ENCODE measurements around the gene MYL1.

The MYL1 gene

DNA sequence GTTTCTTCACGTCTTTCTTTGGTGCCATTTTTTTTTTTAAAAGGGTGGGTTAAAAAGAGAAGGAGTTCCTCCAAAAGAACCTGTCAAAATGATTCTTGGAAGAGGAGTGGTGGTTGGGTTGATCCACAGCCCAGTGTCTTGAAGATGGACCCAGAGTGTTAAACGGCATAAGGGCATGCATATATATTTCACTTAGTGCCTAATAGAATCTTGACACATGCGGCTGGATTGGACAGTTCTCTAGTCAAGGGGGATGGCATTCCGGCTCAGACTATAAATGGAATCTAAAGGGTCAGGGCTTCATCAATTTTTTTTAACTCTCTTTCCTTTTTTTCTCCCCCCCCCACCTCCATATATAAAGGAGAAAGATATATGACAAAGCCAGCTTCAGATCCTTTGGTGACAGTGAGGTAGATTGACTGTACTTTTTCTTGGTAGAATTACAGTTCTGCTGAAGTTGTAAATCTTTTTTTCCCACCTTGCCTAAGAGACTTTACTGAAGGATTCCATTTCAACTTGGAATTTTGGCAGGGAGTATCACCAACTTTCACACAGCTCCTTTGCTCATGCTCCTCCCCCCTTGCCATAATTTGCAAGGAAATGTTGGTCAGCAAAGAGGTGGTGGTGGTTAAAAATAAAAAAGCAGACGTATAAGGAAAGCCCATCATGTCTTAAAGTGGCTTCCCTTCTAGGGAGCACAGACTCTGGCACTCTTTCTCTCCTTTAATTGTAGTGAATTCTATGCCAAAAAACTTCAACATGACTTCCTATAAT lies at the start of gene MYL1:
Gene MYL1, minus strand, starts transcription at position 160 of the 774 bp plus-strand sequence. Its CDS starts 132 bp downstream, at position 28.
- FAIRE-seq (no peak), DNase-seq (ENCODE audit: insufficient read length, low spot score) (no peak)

DNA sequence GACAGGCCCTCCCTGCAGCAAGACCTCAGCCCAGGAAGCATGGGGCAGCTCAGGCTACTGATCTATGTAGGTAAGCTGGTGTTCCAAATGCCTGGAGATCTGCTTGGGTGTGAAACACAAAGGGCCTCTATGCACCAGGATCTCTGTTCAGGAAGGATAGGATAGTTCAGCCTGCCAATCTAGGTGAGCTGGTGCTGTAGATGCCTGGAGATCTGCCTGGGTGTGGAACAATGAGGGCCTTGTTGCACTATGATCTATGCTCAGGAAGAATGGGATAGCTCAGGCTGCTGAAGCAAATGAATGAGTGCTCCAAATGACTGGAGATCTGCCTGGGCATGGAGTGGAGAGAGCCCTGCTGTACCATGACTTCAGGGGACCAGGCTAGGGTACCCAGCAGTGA lies 48.9 kb upstream of the MYL1 start:
- DNase-seq (ENCODE audit: insufficient read length, low spot score) (no peak), FAIRE-seq (no peak)

DNA sequence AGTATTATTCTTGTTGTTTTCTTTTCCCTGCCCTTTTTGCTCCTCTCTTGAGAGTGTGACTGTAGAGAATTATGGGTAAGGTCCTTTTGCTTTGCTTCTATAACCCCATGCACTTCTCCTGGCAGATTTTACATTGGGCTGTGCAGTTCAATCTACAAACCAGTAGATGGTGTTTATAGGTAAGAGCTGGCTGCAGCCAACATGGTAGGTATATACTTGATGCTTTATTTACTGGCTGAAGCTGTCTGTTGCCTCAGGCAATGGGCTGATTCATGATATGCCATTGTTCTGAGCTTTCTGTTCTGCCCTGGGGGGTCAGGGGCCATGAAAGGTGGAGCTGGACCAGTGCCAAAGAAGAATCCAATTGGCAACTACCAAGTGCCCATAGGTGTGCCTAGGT lies 48.3 kb upstream of the MYL1 start:
- FAIRE-seq: no peak
- DNase-seq (ENCODE audit: insufficient read length, low spot score): no peak

DNA sequence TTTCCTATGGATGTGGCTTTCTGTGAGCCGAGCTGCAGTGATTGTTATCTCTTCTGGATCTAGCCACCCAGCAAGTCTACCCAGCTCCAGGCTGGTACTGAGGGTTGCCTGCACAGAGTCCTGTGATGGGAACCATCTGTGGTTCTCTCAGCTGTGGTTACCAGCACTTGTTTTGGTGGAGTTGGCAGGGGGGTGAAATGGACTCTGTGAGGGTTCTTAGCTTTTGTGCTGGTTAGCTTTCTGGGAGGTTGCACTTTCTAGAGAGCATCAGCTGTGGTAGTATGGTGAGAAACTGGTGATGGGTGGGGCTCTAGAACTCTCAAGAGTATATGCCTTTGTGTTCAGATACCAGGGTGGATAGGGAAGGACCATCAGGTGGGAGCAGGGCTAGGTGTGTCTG lies 45.4 kb upstream of the MYL1 start:
- no peak for DNase-seq (ENCODE audit: insufficient read length, low spot score)
- no peak for FAIRE-seq

- DNase-seq (ENCODE audit: insufficient read length, low spot score) (no peak), FAIRE-seq (no peak)
These were observed 42.0 kb upstream of the MYL1 start for GRCh38 chr2:210356944-210357343.

DNA sequence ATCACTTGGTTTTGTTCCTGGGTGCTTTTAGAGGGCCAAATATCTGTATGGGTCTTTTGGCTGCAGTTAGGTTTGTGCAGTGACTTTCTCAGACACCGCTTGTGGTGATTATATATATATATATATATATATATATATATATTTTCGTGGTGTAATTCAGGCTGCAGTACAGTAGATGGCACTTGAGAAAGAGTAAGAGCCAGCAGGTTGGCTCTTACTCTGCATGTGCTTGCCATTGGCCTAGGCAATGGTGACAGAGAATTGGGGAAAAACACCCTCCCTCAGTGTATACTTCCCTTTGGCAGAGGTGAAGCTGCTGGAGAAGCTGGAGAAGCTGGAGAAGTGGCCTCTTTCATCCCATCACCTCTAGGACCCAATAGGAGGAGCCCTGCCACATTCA lies 22.2 kb upstream of the MYL1 start:
- FAIRE-seq: no peak

GRCh38 chr2:210324906-210325305 lies 9.9 kb upstream of the MYL1 start:
- FAIRE-seq (no peak), DNase-seq (ENCODE audit: insufficient read length, low spot score) (no peak)

More for the DNA sequence above, 22.2 kb upstream of the MYL1 start:
- no peak for DNase-seq (ENCODE audit: insufficient read length, low spot score)

DNA sequence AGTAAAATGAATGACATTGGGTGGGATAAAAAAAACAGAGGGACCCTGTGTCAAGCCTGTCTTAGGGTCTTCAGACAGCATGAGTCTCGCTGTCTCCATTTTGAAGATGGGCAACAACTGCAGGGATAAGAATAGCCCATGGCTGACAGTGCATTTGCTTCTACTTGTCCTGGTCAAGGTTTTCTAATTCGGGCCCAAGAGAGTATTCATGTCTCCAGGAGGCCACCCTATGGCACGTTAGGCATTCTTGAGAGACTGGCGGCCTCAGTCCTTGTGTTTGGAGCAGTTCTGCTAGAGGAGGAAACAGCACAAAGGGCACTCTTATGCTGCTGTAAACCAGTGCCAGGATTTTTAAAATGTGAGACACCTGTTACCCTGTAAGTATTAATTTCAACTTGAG lies 9.5 kb upstream of the MYL1 start:
- no peak for DNase-seq (ENCODE audit: insufficient read length, low spot score)
- FAIRE-seq: no peak

DNA sequence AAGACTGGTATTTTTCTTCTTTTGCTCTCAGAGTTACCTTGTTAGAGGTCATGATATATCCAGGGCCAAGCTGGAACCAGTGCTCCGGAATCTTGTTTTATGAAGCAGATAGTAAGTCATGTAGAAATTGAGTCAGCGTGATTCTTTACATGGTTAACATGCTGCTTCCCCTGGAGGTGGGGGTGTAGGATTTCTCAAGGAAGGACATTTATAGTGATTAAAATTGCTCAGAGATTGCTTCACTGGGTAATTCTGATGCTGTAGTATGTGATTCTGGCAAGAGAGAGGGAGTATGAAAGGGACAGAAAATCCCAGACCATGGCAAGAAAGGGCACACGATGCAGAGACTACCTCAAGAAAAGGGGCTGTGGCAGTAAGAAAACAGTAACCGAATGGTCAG lies 8.0 kb upstream of the MYL1 start:
- no peak for FAIRE-seq
- DNase-seq (ENCODE audit: insufficient read length, low spot score): no peak

GRCh38 chr2:210318891-210319290 lies 3.9 kb upstream of the MYL1 start:
- FAIRE-seq (no peak), DNase-seq (ENCODE audit: insufficient read length, low spot score) (no peak)

DNA sequence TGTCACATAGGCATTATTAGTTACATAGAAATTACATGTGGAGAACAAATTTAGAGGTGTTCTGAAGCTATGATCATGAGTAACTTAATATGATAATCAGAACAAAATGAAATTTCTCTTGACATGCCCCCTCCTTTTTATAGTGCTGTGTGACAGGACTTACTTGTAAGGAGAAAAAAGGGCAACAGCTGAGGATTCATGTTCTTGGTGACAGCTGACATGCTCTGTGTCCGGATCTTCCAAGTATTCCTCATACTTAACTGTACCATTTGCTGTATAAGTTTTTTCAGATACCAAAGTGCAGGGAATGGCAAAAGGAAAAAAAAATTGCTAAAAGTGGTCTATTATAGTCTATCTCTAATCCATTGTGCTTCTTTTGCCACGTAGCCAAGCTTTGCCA lies 3.5 kb upstream of the MYL1 start:
- FAIRE-seq: no peak
- no peak for DNase-seq (ENCODE audit: insufficient read length, low spot score)

- no peak for FAIRE-seq
- no peak for DNase-seq (ENCODE audit: insufficient read length, low spot score)
These were observed 4.4 kb downstream of the MYL1 start for GRCh38 chr2:210310550-210310949.

DNA sequence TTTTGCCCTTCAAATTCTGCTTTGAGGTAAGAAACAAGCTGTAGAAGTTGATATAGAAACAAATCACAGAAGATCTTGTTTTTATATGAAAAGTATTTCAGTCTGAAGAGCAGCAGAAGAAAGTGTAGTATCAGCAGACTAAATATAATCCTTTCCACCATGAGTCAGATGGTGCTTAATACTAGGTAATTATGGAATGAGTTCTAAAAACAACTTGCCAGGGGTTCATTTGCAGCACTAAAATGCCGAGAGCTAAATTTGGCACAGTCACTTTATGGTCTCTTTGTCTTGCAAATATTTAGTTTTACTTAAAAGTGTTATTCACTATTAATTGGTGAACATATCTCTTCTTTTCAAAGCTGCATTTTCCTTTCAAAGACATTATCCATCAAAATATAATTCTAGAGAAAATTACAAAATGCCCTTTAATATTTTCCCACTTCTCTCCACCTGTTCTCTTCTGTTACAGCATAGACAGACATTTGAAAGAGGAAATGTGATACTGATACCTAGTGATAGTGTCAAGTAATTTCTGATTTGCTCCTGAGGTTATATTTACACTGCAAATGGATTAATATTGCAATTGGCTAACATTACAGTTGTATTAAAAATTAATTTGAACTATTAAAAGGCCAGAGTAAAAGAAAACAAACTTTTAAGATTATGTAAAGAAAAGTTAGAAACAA lies 5.3 kb downstream of the MYL1 start:
- no peak for FAIRE-seq
- DNase-seq (ENCODE audit: insufficient read length, low spot score): no peak

GRCh38 chr2:210303498-210303897 lies 11.5 kb downstream of the MYL1 start:
- FAIRE-seq: no peak
- DNase-seq (ENCODE audit: insufficient read length, low spot score): no peak

GRCh38 chr2:210302326-210302725 lies 12.6 kb downstream of the MYL1 start:
- DNase-seq (ENCODE audit: insufficient read length, low spot score): no peak
- no peak for FAIRE-seq

DNA sequence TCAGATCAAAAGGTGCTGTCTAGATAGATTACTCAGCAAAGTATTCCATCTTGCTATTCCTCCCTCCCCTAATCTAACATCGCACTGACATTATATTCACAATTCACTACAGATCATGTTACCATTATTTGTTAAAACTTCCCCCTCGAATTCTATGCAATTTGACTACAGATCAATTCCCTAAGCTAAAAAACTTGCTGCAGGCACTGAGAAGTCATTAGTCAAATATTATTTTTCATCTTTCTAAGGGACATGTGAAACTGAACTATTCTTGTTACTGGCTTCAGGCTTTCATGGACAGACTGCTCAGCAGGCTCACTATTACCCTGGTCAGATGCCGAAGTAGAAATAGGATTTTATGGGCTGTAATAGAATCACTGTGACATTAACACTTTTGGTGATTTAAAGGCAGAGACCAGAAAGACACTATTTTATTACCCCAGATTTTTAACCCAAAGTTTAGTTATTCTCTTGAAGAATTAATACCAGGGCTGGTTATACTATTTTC lies 15.1 kb downstream of the MYL1 start:
- DNase-seq (ENCODE audit: insufficient read length, low spot score) (no peak), FAIRE-seq (no peak)

DNA sequence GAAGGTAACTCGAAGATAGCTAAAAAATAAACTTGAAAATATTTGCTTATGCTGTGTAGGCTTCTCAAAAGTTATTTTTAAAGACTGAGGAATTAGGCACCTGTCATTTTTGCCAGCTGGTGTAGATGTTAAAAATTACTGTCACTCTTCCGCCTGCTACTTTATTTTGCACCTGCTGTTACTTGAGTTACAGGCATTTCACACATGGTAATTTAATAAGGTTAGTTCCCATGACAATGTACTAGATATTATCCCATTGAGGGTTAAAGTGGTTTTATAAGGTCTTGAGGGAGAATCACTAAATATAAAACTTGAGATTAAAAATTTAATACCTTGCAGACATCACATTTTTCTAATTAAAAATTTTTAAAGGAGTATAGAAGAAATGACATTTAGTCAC lies 26.6 kb downstream of the MYL1 start:
- FAIRE-seq (no peak), DNase-seq (ENCODE audit: insufficient read length, low spot score) (no peak)

DNA sequence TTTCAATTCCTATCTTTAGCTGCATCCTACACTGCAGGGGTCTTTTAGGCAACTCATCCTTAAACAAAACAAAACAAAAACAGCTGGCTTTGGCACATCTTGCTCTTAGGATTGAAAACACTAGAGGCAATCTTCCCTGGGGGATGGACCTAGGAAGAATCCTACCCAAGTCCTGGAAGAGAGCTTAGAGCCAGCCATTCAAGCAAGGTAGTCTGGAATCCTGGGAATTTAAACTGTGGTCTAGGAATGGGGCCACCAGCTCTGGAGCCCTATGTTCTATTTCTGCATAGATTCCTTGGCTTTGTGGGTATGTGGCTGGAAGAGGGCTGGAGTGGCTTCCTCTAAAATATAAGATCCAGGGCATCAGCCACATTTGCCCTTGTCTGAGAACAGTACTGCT lies 27.7 kb downstream of the MYL1 start:
- DNase-seq (ENCODE audit: insufficient read length, low spot score) (no peak), FAIRE-seq (no peak)

- DNase-seq (ENCODE audit: insufficient read length, low spot score): no peak
- no peak for FAIRE-seq
These were observed 28.8 kb downstream of the MYL1 start for GRCh38 chr2:210286123-210286680.

- no peak for DNase-seq (ENCODE audit: insufficient read length, low spot score)
- no peak for FAIRE-seq
These were observed 37.8 kb downstream of the MYL1 start for GRCh38 chr2:210277133-210277532.

- DNase-seq (ENCODE audit: insufficient read length, low spot score) (no peak), FAIRE-seq (no peak)
These were observed 43.7 kb downstream of the MYL1 start for GRCh38 chr2:210271300-210271699.

DNA sequence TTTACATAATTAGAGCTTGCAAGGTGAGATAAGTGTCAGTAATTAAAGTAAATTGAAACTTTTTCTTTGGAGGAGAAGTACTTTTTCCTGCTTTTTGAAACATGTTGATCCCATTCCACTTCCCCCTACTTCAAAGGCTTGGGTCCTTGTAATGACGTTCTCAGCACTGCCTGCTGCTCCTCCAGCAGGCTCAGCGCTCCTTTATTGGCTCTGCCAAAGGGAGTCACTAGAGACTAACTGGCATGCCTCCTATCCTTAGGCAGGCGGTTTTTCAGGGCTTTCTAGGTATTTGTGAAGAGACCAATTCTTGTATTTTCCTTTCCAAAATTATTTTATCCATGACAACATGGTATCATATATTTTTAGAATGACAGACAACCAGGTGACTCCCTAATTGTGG lies 45.8 kb downstream of the MYL1 start:
- no peak for FAIRE-seq

More for the DNA sequence above, 45.8 kb downstream of the MYL1 start:
- DNase-seq (ENCODE audit: insufficient read length, low spot score): no peak

Measured in HTR-8/SVneo (cell line).